GM18858 (cell line): ENCODE results near the gene MRPL50.

Source experiments
- ATAC-seq: cut with Tn5 transposase; IDR thresholded peaks from one replicate; pipeline ENCODE4 v1.9.1; 2021; ENCODE audit not compliant: unreplicated experiment

MRPL50 gene

DNA sequence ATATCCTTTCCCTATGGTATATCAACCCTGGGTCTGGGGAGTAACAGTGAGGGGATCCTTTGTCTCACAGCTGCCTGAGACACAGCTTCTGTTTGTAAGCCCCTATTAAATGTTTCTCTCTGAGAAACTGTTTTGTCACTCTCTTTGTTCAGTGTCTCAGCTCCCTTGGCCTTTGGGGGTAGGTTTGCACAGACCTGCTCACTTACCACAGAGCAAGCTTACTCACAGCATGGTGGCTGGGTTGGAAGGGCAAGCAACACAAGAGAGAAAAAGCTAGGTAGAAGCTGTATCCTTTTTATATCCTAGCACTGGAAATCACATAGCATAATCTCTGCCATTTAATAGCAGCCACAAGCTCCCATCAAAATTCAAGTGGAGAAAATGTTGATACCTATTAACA, 18.1 kb downstream of the MRPL50 start:
- ATAC-seq: no peak

DNA sequence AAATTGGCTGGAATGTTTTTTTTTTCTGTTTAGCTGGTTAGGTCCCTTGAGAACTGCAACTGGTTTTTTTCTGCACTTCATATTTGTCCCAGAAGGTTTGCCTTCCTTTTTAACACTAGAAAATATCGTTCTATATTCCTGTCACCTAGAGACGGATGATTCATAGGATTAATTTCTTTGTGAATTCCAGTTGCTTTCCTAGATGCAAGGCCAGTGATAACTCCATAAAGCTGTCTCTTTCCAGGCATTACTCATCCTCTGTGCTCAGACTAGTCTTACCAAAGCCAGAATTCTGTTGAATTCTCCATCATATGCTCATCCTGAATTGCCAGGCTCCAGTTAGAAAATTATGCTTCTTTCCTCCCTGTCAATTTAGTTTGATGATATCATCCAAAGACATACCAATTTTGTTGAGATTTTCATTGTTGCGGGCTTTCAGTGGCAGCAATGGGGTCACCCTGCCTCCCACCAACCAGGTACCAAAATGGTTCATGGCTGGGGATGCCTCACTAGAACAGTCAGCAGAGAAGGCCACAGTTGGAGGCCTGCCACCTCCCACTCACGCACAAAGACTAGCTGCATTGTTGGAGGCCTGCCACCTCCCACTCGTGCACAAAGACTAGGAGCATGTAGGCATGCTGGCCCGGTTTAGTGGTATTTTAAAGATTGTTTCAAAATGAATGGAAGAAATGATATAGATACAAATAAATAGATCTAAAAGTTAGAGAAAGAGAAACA, 22.1 kb downstream of the MRPL50 start:
- ATAC-seq: no peak

DNA sequence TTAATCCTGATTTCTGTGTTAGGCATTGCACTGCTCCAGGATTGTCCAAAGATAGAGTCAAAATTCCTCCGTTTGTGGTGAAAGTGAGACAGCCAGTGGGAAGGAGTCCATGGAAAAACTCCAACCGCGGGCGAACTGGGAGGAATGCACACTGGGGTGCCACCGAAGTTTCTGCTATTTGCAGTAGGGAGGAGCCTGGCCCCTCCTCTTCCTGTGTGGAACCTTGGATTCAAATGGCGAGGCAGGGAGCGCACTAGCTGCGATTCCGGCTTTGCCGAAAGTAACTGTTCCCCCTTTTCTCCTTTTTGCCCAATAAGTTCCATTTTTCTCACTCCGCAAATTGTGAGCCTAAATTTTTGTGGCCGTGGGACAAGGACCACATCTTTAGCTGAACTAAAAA, 22.9 kb downstream of the MRPL50 start:
- no peak for ATAC-seq

DNA sequence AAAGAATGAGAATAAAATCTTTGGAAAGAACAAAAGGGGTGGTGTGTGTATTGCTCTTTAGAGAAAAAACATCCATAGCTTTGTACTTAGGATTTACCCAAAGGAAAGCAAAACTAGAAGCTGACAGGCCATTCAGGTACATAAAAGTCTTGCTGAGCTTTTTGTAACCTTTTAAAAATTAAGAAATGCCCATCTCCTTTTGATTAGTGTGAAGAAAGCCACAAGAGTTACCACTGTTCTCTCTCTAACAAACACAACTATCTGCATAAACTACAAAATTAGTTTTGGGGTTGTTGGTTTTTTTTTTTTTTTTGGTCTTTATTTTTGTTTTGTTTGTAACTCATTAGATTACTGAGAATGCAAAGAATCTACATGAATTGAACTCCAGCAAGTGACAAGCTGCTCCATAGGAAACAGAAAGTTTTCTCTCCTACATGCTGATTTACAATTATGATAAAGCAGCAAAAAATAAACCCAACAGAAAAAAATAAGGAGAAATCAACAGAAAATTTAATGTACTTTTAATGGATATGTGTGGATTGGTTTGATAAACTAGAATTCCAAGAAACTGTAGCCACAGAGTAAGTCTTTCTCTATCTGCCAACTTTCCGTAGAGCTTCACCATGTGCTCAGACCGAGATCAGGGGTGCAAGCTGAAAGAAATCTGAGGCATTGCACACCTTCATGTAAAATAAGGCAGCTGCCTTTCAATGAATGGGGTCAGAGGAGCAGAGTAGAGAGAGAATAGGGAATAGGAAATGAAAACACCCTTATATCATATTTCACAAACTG, 25.9 kb downstream of the MRPL50 start:
- ATAC-seq: no peak

DNA sequence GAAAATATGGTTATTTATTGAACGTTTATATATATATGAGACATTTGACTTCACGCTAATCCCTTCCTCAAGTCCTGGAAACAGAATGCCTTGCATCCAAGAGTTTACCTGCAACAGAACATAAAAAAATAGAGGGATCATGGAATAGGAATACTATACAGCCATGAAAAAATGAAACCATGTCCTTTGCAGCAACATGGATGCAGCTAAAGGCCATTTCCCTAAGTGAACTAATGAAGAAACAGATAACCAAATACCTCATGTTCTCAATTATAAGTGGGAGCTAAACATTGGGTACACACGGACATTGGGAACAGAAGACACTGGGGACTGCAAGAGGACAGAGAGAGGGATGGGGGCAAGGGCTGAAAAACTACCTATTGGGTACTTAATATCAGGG, 26.6 kb downstream of the MRPL50 start:
- no peak for ATAC-seq

DNA sequence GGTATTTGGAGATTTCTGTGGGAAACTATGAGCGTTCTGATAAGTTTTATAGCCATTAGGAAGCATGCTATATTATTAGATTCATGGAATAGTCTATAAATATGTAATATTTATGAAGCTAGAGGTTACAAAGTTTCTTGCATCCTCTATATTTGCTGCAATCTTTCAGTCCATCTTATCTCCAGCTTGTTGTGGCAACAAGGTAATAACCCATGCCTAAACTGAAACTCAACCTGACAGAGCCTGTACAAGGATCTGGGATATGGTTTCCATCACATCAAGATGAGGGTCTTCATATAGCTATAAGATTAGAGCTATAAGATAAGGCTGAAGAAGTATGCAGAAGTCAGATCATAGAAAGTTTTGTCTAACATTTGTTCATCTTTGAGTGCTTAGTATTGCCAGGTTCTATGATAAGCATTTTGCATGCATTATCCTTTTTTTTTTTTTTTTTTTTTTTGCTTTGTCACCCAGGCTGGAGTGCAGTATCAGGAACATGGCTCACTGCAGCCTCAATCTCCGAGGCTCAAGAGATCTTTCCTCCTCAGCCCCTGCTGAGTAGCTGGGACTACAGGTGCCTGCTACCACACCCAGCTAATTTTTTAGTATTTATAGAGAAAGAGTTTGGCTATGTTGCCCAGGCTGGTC, 28.4 kb downstream of the MRPL50 start:
- no peak for ATAC-seq

DNA sequence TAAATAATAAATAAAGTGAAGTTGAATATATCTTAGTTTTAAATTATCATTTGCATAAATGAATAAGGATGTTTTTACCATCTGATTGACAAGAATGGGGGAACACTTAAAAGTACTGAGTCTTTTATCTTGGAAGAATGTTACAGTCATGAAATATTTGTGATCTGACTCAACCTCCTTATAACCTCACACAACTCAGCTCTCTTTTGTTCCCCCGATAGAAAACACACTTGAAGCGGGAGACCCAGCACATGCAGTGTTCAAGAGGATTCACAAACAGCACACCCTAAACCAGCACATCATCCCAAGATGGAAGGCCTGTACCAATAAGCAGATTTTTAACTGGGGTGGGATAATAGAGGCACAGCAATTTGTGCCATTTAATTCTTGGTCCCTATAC, 29.1 kb downstream of the MRPL50 start:
- ATAC-seq: no peak

DNA sequence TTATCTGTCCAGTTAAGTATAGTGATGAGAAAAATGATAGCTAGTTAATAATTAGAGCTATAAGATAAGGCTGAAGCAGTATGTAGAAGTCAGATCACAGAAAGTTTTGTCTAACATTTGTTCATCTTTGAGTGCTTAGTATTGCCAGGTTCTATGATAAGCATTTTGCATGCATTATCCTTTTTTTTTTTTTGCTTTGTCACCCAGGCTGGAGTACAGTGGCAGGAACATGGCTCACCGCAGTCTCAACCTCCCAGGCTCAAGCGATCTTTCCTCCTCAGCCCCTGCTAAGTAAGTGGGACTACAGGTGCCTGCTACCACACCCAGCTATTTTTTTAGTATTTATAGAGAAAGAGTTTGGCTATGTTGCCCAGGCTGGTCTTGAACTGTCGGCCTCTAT, 31.1 kb downstream of the MRPL50 start:
- ATAC-seq: no peak

DNA sequence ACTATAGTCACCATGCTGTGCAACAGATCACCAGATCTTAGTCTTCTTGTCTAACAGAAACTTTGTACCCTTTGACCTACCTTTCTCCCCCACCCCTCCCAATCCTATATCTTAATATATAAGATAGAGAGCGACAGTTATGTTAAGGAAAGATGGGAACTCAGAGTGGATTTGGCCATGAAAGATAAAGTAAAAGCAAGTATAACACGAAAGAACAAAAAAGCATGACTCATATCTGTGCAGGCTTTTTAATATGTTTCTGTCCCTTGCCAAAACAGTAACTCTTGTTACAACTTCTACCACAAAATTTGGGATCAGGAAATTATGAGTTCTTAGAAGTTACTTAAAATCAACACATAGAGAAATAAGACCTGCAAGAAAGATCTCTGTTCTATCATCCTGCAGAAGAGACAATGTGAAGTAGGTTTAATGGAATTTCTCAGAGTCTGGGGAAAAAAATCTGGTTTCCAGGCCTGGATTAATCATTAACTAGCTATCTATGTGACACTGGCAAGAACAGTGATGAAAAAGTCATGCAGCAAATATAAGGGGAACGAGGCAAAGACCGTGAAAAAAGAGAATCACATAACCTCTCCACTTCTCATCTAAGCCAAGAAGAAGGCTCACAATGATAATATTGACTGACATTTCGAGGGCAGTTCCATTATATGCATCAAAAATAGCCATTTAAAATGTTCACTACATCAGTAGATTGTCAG, 32.2 kb downstream of the MRPL50 start:
- no peak for ATAC-seq

DNA sequence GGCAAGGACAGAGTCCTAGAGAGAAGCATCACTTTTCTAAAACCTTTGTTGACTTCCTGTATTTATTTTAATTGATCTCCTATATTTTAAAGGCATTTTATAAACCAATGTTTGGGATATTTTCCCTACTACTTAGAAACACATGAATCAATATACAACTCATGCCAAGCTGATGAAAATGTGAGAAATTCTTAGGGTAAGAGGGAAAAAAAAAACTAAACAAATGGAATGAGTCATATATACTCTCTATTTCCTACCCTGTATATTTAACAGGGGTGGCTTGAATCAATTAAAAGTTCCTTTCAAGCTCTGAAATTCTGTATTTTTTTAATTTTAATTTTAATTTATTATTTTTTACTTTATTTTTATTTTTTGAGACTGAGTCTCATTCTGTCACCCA, 33.2 kb downstream of the MRPL50 start:
- no peak for ATAC-seq

DNA sequence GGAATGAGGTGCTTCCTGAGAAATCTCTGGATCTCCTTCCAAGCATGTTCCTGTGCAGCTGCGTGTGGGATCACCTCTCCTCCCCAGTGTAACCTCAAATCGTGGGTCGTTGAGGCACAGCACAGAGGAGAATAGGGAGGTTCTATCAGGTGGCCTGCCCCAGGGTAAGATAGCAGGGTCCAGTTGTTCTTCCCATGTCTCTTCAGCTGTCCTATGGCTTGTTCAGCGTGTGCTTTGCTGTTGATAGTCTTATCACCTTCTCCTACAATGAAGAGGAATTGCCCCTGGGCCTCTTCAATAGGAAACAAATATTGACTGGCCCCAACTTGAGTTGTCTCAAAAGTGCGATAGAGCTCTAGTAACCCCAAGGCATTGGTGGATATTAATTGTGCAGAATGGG, 36.0 kb downstream of the MRPL50 start:
- no peak for ATAC-seq

DNA sequence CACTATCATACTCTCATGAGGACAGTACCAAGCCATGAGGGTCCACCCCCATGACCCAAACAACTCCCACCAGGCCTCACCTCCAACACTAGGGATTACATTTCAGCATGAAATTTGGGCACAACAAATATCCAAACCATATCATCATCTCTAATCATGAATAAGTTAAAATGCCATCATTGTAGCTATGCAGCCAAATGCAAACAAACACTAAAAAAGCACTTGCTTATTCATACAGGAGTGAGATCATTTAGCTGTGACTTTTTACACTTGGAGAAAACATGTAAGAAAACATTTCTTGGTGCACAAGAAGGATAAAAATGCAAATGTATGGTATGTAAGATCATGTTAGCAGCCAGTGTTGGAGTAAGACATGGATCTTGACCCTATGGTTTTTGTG, 37.8 kb downstream of the MRPL50 start:
- no peak for ATAC-seq

DNA sequence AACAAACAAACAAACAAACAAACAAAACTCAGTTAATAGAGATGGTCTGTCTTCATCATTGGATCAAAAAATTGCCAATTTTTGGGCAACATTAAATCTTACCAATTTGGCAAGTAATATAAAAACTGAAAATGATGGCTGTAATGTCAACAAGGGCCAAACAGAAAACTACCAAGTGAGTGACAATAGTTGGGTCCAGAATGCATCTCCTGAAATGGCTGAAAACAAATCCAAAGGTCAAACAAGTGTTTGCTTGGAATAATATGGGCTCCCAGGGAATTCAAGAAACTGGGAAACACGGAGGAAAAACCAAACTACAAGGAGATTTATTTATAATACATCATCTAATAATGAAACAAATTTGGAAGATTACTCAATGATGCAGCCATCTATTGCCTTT, 38.7 kb downstream of the MRPL50 start:
- ATAC-seq: no peak

DNA sequence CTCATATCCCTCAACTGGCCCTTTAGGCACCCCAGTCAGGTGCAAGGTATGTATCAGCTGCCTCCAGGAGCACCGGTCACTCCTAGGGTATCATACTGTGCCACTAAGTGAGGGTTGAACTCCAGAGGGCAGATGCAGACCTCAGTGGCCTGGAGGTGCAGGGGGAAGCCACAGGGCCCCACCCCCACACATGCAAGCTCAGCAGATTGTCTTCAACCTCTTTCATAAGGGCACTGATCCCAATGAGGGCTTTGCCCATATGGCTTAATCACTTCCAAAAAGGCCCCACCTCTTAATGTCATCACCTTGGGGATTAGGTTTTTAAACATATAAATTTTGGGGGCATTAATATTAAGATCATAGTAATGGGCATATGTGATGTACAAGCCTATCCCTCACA, 41.8 kb downstream of the MRPL50 start:
- no peak for ATAC-seq

DNA sequence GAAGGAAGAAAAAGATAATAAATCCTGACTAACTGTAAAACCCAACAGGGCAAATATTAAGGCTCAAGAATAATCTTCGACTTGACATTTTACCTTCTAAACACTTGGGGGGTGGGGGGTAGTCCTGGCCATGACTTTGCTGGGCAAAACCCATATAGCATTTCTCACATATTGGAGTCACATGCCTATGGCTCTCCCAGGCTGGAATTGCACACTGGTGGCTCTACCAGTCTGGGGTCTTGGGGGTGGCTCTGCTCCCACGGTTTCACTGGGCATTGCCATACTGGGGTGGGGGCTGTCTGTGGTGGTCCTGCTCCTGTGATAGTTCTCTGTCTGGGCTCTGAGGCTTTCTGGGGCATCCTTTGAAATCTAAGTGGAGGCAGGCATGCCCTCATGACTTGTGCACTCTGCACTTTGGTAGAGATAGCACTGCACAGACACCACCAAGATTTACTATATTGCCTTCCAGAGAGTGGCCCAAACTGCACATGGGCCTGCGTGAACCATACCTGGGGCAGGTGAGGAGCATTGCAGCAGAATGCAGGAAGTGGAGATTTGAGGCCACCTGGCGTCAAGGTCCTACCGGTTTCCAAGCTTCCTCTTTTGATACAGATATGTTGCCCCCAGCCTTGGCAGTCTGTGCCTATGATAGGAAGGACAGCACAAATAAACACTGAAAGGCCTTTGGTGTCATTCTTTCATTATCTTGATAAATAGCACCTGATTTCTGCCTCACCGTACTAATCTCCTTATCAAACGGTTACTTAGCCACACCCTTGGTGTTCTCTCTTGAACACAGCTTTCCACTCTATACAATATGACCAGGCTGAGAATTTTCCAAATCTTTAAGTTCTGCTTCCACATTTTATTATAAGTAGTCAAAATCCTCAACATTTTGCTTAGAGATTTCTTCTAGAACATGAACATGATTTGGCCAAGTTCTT, 43.4 kb downstream of the MRPL50 start:
- no peak for ATAC-seq

DNA sequence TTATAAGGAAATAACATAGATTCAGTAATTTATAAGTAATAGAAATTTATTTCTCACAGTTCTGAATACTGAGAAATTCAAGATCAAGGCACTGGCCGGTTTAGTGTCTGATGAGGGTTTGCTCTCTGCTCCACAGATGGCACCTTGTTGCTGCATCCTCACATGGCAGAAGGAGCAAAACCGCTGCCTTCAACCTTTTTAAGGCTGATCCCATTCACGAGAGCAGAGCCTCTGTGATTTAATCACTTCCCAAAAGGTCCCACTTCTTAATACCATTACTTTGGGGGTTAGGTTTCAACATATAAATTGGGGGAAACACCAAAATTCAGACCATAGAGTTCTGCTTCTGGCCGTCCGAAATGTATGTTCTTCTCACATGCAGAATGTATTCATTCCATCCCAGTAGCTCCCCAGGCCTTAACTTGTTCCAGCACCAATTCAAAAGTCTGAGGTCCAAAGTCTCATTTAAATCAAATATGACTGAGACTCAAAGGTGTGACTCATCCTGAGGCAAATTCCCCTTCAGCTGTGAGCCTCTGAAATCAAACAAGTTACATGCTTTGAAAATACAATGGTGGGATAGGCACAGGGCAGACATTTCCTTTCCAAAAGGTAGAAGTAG, 44.2 kb downstream of the MRPL50 start:
- ATAC-seq: no peak

DNA sequence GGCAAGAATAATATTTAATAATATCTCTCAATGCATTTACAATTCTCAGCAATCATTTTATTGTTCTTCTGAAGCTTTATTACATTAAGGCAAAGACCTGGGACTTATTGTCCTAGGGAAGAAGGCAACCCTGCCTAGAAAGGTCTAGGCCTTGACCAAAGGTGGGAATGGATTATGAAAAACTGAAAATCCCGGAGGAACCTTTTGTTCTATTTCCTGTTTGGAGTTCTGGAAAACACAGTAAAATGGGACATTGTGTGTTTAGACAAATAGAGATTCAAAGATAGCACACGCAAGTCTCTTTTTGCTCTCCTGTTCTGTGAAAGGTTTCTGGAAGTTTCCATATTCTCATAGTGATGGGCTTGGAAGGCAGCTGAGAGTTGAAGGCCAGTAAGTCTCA, 44.7 kb downstream of the MRPL50 start:
- no peak for ATAC-seq

DNA sequence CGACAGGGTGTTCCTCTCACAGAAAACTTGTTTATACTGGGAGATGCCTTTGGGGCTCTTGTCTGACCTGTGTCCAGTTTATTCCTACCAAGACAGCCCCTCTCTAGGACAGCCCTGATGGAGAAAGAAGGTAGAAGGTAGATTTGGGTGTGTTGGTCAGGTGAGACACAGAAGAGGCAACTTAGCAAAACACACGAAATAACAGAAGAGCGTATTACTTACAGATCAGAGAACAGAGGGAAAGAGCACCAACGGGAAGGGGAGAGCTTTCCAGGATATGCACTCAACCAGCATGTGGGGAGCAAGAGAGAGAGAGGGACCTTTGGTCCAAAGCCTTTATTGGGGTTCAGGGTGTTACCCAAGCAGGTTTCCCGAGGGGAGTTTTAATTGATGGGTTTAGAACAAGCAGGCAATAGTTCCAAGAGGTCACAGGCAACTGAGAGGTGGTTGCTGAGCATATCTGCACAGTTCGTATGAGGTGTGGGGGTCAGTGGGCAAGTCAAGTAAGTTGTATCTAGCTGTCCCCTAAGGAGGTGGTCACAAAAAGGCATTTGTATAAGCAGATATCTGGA, 45.4 kb downstream of the MRPL50 start:
- no peak for ATAC-seq

DNA sequence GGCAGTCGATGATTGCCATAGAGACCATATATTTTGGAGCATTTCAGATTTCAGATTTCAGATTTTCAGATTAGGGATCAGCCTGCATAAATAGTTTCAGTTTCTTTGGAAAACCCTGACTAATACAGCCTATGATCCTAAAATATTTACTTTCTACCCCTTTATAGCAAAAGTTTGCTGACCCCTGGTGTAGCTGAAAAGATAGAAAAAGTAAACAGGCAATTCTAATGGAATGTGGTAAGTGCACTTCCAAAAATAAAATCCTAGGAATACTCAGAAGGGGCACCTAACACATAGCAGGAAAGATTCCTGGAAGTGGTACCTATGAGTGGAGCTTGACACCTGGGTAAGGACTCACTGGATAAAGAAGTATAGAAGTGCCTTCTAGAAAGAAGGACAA, 48.1 kb downstream of the MRPL50 start:
- no peak for ATAC-seq

DNA sequence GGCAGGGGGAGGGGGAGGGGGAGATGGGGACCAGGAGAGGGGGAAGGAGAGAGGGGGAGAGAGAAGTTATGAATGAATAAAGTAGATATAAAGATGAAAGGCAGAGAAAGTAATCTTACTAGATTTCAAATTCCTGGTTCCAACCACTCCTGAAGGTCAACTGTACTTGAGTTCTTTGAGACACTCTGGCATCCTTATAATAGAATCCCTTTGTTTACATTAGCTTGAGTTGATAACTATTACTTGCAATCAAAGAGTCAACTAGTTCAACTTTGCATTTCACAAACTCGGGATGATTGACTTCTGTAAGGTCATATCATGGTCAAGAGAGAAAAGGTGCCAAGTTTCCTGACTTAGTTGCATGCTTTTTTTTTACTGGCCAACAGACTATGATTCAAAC, 55.8 kb downstream of the MRPL50 start:
- ATAC-seq: no peak
